GM18870 (cell line): Measurements from ENCODE around the gene ST7.

ENCODE experiments used
- ATAC-seq: cut with Tn5 transposase; IDR thresholded peaks from one replicate; pipeline ENCODE4 v1.9.1; 2021; ENCODE audit warnings: moderate library complexity; ENCODE audit not compliant: unreplicated experiment

The ST7 gene

GRCh38 chr7:117008118-117008885 lies 55.0 kb downstream of the ST7 start:
- no peak for ATAC-seq

- ATAC-seq = peak; percentile 13
These were observed 55.7 kb downstream of the ST7 start for GRCh38 chr7:117008886-117009531.

GRCh38 chr7:117009705-117010361 lies 56.5 kb downstream of the ST7 start:
- no peak for ATAC-seq

GRCh38 chr7:117010375-117011133 lies 57.3 kb downstream of the ST7 start:
- ATAC-seq = peak; percentile 46

GRCh38 chr7:117011419-117012260 lies 58.3 kb downstream of the ST7 start:
- ATAC-seq = peak; percentile 89

GRCh38 chr7:117012284-117012683 lies 59.0 kb downstream of the ST7 start:
- ATAC-seq = peak; percentile 15

- ATAC-seq = no peak
These were observed 59.4 kb downstream of the ST7 start for GRCh38 chr7:117012696-117013095.

- no peak for ATAC-seq
These were observed 60.9 kb downstream of the ST7 start for GRCh38 chr7:117014099-117014656.

GRCh38 chr7:117014673-117015133 lies 61.4 kb downstream of the ST7 start:
- no peak for ATAC-seq

- no peak for ATAC-seq
These were observed 62.2 kb downstream of the ST7 start for GRCh38 chr7:117015258-117016184.

GRCh38 chr7:117017017-117017451 lies 63.7 kb downstream of the ST7 start:
- ATAC-seq = no peak

GRCh38 chr7:117017702-117018266 lies 64.5 kb downstream of the ST7 start:
- no peak for ATAC-seq

- no peak for ATAC-seq
These were observed 65.4 kb downstream of the ST7 start for GRCh38 chr7:117018713-117019112.

- no peak for ATAC-seq
These were observed 66.0 kb downstream of the ST7 start for GRCh38 chr7:117019287-117019686.

GRCh38 chr7:117019786-117020590 lies 66.7 kb downstream of the ST7 start:
- no peak for ATAC-seq

GRCh38 chr7:117020591-117020973 lies 67.3 kb downstream of the ST7 start:
- ATAC-seq = no peak

- no peak for ATAC-seq
These were observed 68.1 kb downstream of the ST7 start for GRCh38 chr7:117021366-117021765.

GRCh38 chr7:117021986-117022385 lies 68.7 kb downstream of the ST7 start:
- ATAC-seq = no peak
